OCI-LY3 (cell line): ENCODE data around the gene PSMC2.

Experiments used
- EZH2phosphoT487 ChIP-seq: fragments of 200-600 bp; shearing (Covaris generic); IDR thresholded peaks from 2 replicates; pipeline ENCODE4 v1.6.1; 2018; ENCODE audit warnings: antibody characterized with exemption, mixed run types, low read depth
- TF ChIP-seq, protein P1 (sequence below): fragments of 200-600, 300-600 bp; sonication (generic); IDR thresholded peaks from 2 replicates; pipeline ENCODE4 v1.5.1; 2014; ENCODE audit warnings: antibody characterized with exemption, low read length, low read depth

DNA sequence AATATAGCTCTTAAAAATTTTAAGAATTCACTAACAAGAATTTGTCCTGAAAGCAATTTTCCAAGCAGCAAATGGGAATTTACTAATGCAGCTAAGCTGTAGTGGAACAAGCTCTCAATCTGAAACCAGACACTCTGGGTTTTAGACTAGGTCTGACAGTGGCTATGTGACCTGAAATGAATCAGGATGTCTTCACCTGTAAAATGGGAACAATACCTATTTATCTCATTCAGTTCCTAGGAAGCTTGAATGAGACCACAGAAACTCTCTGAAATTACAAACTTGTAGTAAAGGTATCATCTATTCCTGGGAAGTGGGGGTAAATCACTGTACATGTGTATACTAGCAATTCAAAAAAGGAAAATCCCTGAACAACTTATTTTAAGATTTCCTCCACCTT, 4.1 kb upstream of the PSMC2 start:
- TF ChIP-seq, protein P1, sequence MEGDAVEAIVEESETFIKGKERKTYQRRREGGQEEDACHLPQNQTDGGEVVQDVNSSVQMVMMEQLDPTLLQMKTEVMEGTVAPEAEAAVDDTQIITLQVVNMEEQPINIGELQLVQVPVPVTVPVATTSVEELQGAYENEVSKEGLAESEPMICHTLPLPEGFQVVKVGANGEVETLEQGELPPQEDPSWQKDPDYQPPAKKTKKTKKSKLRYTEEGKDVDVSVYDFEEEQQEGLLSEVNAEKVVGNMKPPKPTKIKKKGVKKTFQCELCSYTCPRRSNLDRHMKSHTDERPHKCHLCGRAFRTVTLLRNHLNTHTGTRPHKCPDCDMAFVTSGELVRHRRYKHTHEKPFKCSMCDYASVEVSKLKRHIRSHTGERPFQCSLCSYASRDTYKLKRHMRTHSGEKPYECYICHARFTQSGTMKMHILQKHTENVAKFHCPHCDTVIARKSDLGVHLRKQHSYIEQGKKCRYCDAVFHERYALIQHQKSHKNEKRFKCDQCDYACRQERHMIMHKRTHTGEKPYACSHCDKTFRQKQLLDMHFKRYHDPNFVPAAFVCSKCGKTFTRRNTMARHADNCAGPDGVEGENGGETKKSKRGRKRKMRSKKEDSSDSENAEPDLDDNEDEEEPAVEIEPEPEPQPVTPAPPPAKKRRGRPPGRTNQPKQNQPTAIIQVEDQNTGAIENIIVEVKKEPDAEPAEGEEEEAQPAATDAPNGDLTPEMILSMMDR: no peak
- no peak for TF ChIP-seq EZH2phosphoT487
